22Rv1 (cell line): Measurements from ENCODE around the gene LMO3.

Source experiments
- CTCF ChIP-seq: fragments of 450-650 bp; IDR thresholded peaks from 2 replicates; pipeline ENCODE4 v1.5.1; 2017; ENCODE audit warnings: mild to moderate bottlenecking
- ZFX ChIP-seq: fragments of 450-650 bp; IDR thresholded peaks from 2 replicates; pipeline ENCODE4 v1.6.1; 2017; ENCODE audit warnings: antibody characterized with exemption, borderline replicate concordance

GRCh38 chr12:16606117-16606200 is at the start of gene LMO3:
- no peak for TF ChIP-seq CTCF
- no peak for TF ChIP-seq ZFX
